ENCODE results near the gene NANS.

- TF ChIP-seq POLR2A (IDR thresholded peaks at IDR 0.05; ENCODE audit: low read length) (no peak), GATA1 (IDR thresholded peaks at IDR 0.05; ENCODE audit: low read depth, low read length) (no peak)
Observed at GRCh38 chr9:98071737-98072136, 15.2 kb downstream of the NANS start.
